ENCODE measurements around the gene PIGZ.

- TF ChIP-seq YY1 (IDR thresholded peaks at IDR 0.05; ENCODE audit: insufficient read depth, insufficient read length) (no peak), ZNF274 (IDR thresholded peaks at IDR 0.05; ENCODE audit: low read depth, low read length) (no peak), SUZ12 (IDR thresholded peaks at IDR 0.05; ENCODE audit: extremely low read depth, insufficient read depth, insufficient read length) (no peak)
These were observed 21.2 kb upstream of the PIGZ start for GRCh38 chr3:196989721-196990262.
